HFFc6 (cell line): ENCODE measurements around the gene DEDD2. TPM values are rescaled to one million over a fixed set of nuclear protein-coding genes. Genes with fewer than 3 reads are reported as not detected.

ENCODE experiments used
- DNase-seq: peaks from one replicate; pipeline ENCODE4 v3.0.0-alpha.2; 2018
- H3K27ac Mint-ChIP-seq: 2 replicates; pipeline ENCODE4 v1.8.0; 2020; ENCODE audit warnings: mild to moderate bottlenecking, mixed read lengths
- H3K27me3 Mint-ChIP-seq: 2 replicates; pipeline ENCODE4 v1.8.0; 2021; ENCODE audit warnings: mild to moderate bottlenecking, moderate library complexity, mixed read lengths; ENCODE audit not compliant: insufficient read depth
- H3K36me3 Mint-ChIP-seq: 2 replicates; pipeline ENCODE4 v1.8.0; 2021; ENCODE audit warnings: low read depth, mixed read lengths
- H3K4me1 Mint-ChIP-seq: 2 replicates; pipeline ENCODE4 v1.8.0; 2020; ENCODE audit warnings: low read depth, mixed read lengths
- H3K4me3 Mint-ChIP-seq: 2 replicates; pipeline ENCODE4 v1.8.0; 2020; ENCODE audit warnings: mild to moderate bottlenecking, moderate library complexity, mixed read lengths
- H3K9me3 Mint-ChIP-seq: 2 replicates; pipeline ENCODE4 v1.8.0; 2020; ENCODE audit warnings: mild to moderate bottlenecking, mixed read lengths
- total RNA-seq, 6 experiments: library from RNA; stranded (reverse); fragmentation: NEBNext Ultra II Directional; extraction: Animal tissue kit (Norgen Biotek cat#: 25700); gene quantifications; 2 replicates in 1 of 6; 3 replicates in 5 of 6; pipeline ENCODE4 v1.2.3, GENCODE V29; 2021
- TF ChIP-seq, protein P1 (sequence below): fragments of 200-600 bp; sonication (generic); IDR thresholded peaks from 2 replicates; pipeline ENCODE4 v1.5.0; 2021; ENCODE audit warnings: antibody characterized with exemption, mild to moderate bottlenecking

The DEDD2 gene
- total RNA-seq, 6 experiments from 2014 or later: 19.2 to 24.9 (median 20.2) TPM

DNA sequence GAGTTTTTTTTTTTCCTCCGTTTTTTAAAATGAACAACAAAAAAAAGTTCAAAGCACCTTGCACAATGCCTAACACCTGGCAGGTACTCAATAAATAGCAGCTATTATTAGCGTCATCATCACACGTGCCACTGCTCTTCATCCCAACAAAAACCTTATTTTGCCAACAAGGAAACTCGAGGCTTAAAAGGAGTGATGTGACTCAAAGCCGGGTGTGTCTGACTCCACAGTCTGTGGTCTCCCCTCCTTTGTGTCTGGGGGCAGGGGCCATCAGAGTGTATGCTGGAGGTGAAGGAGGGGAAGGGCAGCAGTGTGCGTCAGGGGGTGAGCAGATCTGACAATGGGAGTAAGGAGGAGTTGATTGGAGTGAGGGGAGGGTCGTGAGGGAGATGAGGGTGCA, 51.2 kb downstream of the DEDD2 start:
- TF ChIP-seq, protein P1, sequence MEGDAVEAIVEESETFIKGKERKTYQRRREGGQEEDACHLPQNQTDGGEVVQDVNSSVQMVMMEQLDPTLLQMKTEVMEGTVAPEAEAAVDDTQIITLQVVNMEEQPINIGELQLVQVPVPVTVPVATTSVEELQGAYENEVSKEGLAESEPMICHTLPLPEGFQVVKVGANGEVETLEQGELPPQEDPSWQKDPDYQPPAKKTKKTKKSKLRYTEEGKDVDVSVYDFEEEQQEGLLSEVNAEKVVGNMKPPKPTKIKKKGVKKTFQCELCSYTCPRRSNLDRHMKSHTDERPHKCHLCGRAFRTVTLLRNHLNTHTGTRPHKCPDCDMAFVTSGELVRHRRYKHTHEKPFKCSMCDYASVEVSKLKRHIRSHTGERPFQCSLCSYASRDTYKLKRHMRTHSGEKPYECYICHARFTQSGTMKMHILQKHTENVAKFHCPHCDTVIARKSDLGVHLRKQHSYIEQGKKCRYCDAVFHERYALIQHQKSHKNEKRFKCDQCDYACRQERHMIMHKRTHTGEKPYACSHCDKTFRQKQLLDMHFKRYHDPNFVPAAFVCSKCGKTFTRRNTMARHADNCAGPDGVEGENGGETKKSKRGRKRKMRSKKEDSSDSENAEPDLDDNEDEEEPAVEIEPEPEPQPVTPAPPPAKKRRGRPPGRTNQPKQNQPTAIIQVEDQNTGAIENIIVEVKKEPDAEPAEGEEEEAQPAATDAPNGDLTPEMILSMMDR: no peak
- Mint-ChIP-seq H3K36me3 (no peaks in the 10 kb centered on the region), H3K27me3 (peaks cover 48% of the 10 kb centered on the region), H3K4me1 (no peaks in the 10 kb centered on the region), H3K27ac (no peak overlapping the region), H3K9me3 (no peaks in the 10 kb centered on the region), H3K4me3 (no peak overlapping the region)
- no peak for DNase-seq

DNA sequence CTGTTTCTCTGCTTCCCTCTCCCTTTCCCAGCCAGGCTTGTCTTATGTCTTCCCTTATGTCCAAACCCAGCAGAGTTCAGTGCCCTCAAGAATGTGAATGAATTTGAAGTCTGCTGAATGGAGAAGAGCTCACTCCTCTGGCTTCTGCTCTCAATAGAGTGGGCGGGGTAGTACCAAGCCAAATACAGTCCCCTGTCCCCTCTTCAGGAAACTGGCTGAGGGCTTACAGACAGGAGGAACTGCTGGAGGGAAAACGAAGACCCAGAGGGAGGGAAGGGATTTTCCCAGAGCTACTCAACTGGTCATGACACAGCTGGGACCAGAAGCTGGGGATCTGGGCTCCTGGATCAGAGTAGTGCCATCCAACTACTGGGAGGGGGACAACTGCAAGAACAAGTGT, 52.3 kb downstream of the DEDD2 start:
- TF ChIP-seq, protein P1: no peak
- Mint-ChIP-seq H3K27me3 (peaks cover 50% of the 10 kb centered on the region), H3K36me3 (no peaks in the 10 kb centered on the region), H3K27ac (no peak overlapping the region), H3K4me3 (no peak overlapping the region), H3K9me3 (no peaks in the 10 kb centered on the region), H3K4me1 (no peaks in the 10 kb centered on the region)
- DNase-seq: no peak

DNA sequence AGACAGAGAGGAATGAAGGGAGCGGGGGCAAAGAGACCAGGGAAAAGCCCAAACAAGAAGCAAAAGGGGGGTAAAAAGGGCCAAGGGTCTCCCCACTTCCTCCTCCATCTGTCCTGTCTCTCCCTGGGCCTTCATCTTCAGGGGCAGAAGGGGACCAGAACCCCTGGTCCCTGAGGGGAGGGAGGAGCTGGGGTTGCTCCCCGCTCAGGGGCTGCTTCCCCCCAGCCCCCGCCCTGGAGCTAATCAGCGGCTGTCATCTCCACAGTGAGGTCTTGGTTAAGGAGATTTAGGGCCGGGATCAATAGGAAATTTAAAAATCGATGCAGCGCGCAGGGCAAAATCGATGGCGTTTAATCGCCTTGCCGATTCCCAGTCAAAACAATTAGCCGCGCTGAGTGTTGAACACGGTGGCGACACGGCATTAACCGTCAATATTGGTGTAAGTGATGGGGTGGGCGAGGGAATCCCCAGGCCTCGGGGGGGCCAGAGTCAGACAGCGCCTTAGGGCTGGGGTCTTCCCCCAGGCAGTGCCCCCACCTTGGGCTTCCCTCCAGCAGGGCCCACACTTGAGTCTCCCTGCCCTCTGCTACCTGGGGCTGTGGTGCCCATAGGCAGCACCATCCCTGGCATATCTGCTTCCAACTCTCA, 55.7 kb downstream of the DEDD2 start:
- TF ChIP-seq, protein P1: no peak
- Mint-ChIP-seq H3K4me3 (no peak overlapping the region), H3K9me3 (no peaks in the 10 kb centered on the region), H3K36me3 (no peaks in the 10 kb centered on the region), H3K27me3 (peaks cover 57% of the 10 kb centered on the region), H3K4me1 (no peaks in the 10 kb centered on the region), H3K27ac (no peak overlapping the region)
- DNase-seq: no peak

DNA sequence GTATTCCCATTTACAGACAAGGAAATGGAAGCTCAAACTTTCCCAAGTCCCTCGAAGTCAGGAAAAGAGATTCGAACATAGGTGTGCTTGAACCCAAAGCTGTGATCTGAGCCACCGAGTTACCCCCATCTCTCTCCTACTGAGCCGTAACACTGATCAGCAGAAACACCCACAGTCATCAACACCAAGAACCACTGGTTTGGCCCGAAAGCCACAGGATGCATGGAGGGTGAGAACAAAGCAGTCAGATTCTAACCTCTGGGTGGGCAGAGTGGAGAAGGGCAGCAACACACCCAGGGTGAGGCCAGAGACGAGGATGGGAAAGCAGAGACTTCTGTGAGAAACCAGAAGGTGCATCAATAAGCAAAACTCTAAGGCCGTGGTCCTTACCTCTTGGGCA, 57.5 kb downstream of the DEDD2 start:
- no peaks in the 10 kb centered on the region for H3K36me3 Mint-ChIP-seq
- no peak overlapping the region for H3K27ac Mint-ChIP-seq
- DNase-seq: no peak
- no peak overlapping the region for H3K4me3 Mint-ChIP-seq
- TF ChIP-seq, protein P1: no peak
- H3K27me3 Mint-ChIP-seq: peaks cover 61% of the 10 kb centered on the region
- no peaks in the 10 kb centered on the region for H3K9me3 Mint-ChIP-seq
- H3K4me1 Mint-ChIP-seq: no peaks in the 10 kb centered on the region

DNA sequence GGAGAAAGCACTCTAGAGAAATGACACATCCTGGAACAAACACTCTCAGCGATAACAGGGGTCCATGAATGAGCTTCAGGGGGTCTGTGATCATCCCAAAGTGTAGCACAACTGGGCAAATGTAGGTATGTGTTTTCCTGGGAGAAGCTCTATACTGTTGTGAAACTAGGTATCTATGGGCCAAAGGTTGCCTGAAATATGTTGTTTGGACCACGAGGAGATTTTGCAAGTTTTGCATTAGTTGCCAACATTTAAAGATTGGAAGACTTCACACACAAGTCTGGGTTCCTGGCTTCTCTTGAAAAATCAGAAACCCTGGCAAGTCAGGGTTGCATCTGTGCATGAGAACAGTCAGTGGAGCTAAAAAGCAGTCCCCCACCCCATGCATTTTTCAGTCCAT, 58.6 kb downstream of the DEDD2 start:
- no peaks in the 10 kb centered on the region for H3K4me1 Mint-ChIP-seq
- TF ChIP-seq, protein P1: no peak
- H3K4me3 Mint-ChIP-seq: no peak overlapping the region

More for the DNA sequence above, 58.6 kb downstream of the DEDD2 start:
- H3K36me3 Mint-ChIP-seq: no peaks in the 10 kb centered on the region
- H3K27me3 Mint-ChIP-seq: peaks cover 64% of the 10 kb centered on the region
- H3K27ac Mint-ChIP-seq: no peak overlapping the region
- no peaks in the 10 kb centered on the region for H3K9me3 Mint-ChIP-seq
- DNase-seq: no peak
